GM12891 (cell line): ENCODE results near the gene HHAT.

Experiments used
- DNase-seq: peaks from one replicate; pipeline ENCODE4 v3.0.0; 2011; ENCODE audit warnings: low spot score; ENCODE audit not compliant: insufficient read length
- FAIRE-seq: peaks from 2 replicates; lab custom pipeline; 2011; peaks lifted over from hg19 to GRCh38; lab: Jason Lieb, UNC
- PAX5 ChIP-seq: IDR thresholded peaks from 2 replicates; pipeline ENCODE4 v1.6.1; 2011; ENCODE audit warnings: low read length, moderate library complexity, mild to moderate bottlenecking; ENCODE audit not compliant: insufficient read depth, severe bottlenecking
- POLR2A ChIP-seq: IDR thresholded peaks from 2 replicates; pipeline ENCODE4 v1.6.1; 2011; ENCODE audit warnings: low read depth, low read length, control low read depth
- POLR2AphosphoS5 ChIP-seq: IDR thresholded peaks from 2 replicates; pipeline ENCODE4 v1.6.1; 2011; ENCODE audit warnings: low read depth, low read length, control low read depth
- POU2F2 ChIP-seq: IDR thresholded peaks from 2 replicates; pipeline ENCODE4 v1.6.1; 2011; ENCODE audit warnings: low read depth, mild to moderate bottlenecking, control low read depth, low read length, moderate library complexity
- SPI1 ChIP-seq: IDR thresholded peaks from 2 replicates; pipeline ENCODE4 v1.6.1; 2011; ENCODE audit warnings: low read depth, low read length, control low read depth
- TAF1 ChIP-seq: IDR thresholded peaks from 2 replicates; pipeline ENCODE4 v1.6.1; 2011; ENCODE audit warnings: low read depth, low read length, control low read depth

Gene HHAT

GRCh38 chr1:210313046-210313595 is 15.6 kb upstream of the HHAT start:
- FAIRE-seq (no peak), DNase-seq (no peak)
- no peak for TF ChIP-seq PAX5
- TF ChIP-seq TAF1: no peak
- TF ChIP-seq POU2F2: no peak
- no peak for TF ChIP-seq POLR2A
- TF ChIP-seq SPI1: no peak
- no peak for TF ChIP-seq POLR2AphosphoS5

DNA sequence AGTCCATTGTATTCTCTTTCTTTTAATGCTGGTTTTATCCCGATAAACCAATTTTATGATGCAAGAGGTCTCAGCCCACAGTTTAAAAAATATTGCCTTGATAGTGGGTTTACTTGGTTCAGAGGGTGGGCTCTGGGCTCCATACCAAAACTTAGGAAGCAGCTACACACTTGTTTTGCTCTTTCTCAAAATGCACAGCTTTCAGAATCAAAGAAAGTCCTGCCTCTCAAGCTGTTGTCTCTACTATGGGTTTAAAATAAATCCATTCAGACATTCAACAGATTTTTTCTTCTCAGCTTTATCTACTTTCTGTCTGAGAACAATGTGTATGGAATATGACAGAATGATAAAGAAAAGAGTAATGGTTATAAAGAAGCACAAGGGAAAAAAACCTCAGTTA is 14.8 kb upstream of the HHAT start:
- TF ChIP-seq PAX5 (no peak), POLR2AphosphoS5 (no peak), POU2F2 (no peak), TAF1 (no peak), POLR2A (no peak), SPI1 (no peak)
- no peak for FAIRE-seq
- no peak for DNase-seq

DNA sequence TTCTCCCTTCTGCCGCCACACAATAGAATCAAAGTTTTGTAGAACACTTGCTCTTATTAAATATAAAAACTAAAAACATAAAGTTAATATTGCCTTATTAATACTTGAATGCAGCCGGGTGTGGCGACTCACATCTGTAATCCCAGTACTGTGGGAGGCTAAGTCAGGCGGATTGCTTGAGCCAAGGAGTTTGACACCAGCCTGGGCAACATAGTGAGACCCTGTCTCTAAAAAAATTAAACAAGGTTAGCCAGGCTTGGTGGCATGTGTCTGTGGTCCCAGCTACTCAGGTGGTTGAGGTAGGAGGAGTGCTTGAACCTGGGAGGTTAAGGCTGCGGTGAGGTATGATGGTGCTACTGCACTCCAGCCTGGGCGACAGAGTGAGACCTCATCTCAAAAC is 13.2 kb upstream of the HHAT start:
- DNase-seq (no peak), FAIRE-seq (no peak)
- TF ChIP-seq POLR2A (no peak), SPI1 (no peak), PAX5 (no peak), TAF1 (no peak), POU2F2 (no peak), POLR2AphosphoS5 (no peak)

DNA sequence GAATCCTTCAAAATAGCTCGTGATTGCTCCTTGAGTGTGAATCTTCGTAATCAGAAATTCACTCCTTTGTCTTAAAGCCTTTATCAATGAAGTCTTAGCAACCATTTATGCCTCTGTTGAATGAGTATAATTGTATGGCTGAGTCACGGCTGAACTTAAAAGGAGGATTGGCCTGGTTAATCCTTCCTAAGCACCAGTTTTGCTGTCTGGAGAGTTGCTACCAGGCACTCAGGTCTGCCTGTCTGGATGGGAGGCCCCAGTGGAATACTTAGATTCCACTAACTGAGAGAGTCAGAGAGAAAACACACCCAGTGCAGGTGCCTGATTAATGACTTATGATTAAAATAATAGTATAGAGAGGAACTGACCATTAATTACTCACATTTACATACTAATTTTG is 7.6 kb upstream of the HHAT start:
- TF ChIP-seq PAX5 (no peak), SPI1 (no peak), POLR2AphosphoS5 (no peak), POLR2A (no peak), POU2F2 (no peak), TAF1 (no peak)
- DNase-seq (no peak), FAIRE-seq (no peak)

DNA sequence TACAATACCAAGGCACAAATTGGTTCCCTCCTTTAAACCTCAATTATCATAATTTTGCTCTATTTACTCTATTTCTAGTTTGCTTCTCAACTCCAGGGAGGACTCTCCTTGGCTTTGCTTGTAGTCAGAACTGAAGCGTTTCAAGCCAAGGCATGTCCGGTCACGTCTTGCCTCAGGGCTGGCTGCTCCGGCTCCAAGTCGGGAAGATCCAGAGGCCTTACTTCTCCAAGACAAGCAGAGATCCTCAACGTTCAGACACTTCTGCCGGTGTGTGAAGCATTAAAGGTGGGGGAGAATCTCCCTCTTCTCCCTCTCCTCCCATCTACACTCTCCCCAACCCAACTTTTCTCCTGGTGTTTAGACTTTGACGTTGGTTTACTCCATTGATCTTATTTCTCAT is 7.2 kb upstream of the HHAT start:
- FAIRE-seq: no peak
- DNase-seq: no peak
- TF ChIP-seq SPI1: no peak
- TF ChIP-seq POLR2AphosphoS5: no peak
- TF ChIP-seq POU2F2: no peak
- no peak for TF ChIP-seq POLR2A
- TF ChIP-seq TAF1: no peak
- no peak for TF ChIP-seq PAX5

DNA sequence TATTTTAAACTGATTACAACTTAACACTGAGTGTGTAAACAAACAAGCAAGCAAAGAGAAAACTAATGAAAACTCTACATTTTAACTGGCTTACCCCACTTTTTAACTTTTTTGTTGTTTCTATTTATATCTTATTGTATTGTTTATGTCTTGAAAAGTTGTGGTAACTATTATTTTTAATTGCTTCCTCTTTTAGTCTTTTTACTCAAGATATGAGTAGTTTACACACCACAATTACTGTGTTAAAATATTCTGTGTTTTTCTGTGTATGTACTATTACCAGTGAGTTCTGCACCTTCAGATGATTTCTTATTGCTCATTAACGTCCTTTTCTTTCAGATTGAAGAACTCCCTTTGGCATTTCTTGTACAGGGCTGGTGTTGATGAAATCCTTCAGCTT is 4.7 kb upstream of the HHAT start:
- DNase-seq (no peak), FAIRE-seq (no peak)
- TF ChIP-seq TAF1 (no peak), POU2F2 (no peak)

GRCh38 chr1:210325026-210325670 is 3.6 kb upstream of the HHAT start:
- TF ChIP-seq TAF1 (no peak), POLR2AphosphoS5 (no peak), PAX5 (no peak), POU2F2 (no peak), POLR2A (no peak), SPI1 (no peak)
- FAIRE-seq (no peak), DNase-seq (no peak)

DNA sequence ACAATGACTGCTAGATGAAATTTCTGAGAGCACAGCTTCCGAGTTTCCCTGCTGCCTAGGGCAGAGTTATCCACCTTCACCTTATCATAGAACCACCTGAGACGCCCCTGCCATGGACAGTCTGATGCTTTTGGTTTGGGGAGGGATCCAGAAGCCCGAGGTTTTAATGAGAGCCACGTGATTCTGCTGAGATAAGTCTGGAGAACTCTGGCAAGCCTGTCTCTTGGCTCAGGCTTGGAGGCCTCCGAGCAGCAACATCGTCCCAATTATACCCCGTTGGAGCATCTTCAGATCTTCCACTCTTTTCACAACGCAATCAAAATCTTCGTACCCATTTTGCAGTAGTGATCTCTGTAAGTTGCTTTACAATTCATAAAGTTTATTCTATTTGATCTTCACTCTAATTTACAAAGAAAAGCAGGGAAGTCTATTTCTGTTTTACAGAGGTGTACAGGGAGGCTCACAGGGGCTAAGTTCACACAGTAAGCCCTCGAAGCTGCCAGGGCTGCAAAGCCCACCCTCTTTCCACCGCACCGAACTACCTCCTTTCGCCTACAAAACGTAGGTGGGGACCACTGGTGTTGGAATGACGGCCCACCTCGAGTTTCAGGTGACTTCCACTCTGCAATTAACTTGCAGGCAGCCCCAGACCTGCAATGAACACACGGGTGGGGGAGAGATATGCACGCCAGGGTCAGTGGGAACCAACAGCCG is 513 bp upstream of the HHAT start:
- TF ChIP-seq SPI1 (no peak), POU2F2 (no peak), POLR2A (no peak), TAF1 (no peak)
- no peak for DNase-seq
- FAIRE-seq: no peak

- DNase-seq: no peak
- TF ChIP-seq SPI1 (no peak), TAF1 (no peak), PAX5 (no peak), POU2F2 (no peak), POLR2AphosphoS5 (no peak), POLR2A (no peak)
- no peak for FAIRE-seq
These were observed 1.7 kb downstream of the HHAT start for GRCh38 chr1:210330279-210330866.

DNA sequence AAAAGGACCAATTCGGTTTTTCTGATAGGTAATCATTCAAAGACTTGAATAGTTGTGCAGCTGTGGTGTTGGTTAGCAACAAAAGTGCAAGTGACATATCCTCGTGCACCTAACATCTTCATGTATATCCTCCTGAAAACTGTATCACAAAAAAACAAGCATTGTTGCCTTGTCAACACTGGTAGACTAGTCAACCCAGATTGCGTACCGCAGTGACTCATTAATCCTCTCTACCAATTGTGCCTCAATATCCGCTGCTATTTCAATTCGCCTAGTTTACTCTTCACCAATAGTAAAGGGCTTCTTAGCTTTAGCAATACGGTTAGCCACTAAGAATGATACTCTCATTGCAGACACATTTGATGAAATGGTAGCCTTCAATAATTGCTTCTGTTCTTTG is 3.5 kb downstream of the HHAT start:
- FAIRE-seq (no peak), DNase-seq (no peak)
- no peak for TF ChIP-seq SPI1
- TF ChIP-seq PAX5: no peak
- no peak for TF ChIP-seq POU2F2
- TF ChIP-seq POLR2AphosphoS5: no peak
- TF ChIP-seq TAF1: no peak
- TF ChIP-seq POLR2A: no peak
